ENCODE data around the gene TSC22D1.

- TF ChIP-seq CTCF (IDR thresholded peaks at IDR 0.05; ENCODE audit: insufficient read depth, low read length, poor library complexity, severe bottlenecking): no peak
- TF ChIP-seq EZH2phosphoT487 (conservative IDR thresholded peaks at IDR 0.05; ENCODE audit: low read length): no peak
Measured at GRCh38 chr13:44440046-44440608, 136.0 kb downstream of the TSC22D1 start.

All from SU-DHL-6 (cell line).